ENCODE results near the gene MKKS. TPM values are rescaled to one million over a fixed set of nuclear protein-coding genes. Genes with fewer than 3 reads are reported as not detected.

Gene MKKS
- total RNA-seq, 1 experiment from 2014 or later = 28.7 TPM

- no peak for DNase-seq (ENCODE audit: extremely low read depth, low read depth)
Measured at GRCh38 chr20:10453241-10453640, 19.2 kb upstream of the MKKS start.

- no peak for DNase-seq (ENCODE audit: extremely low read depth, low read depth)
Measured at GRCh38 chr20:10449270-10449669, 15.2 kb upstream of the MKKS start.

- DNase-seq (ENCODE audit: extremely low read depth, low read depth) = no peak
Measured at GRCh38 chr20:10448270-10449156, 14.5 kb upstream of the MKKS start.

- peak; percentile 78 for DNase-seq (ENCODE audit: extremely low read depth, low read depth)
Measured at GRCh38 chr20:10447028-10447427, 13.0 kb upstream of the MKKS start.

DNA sequence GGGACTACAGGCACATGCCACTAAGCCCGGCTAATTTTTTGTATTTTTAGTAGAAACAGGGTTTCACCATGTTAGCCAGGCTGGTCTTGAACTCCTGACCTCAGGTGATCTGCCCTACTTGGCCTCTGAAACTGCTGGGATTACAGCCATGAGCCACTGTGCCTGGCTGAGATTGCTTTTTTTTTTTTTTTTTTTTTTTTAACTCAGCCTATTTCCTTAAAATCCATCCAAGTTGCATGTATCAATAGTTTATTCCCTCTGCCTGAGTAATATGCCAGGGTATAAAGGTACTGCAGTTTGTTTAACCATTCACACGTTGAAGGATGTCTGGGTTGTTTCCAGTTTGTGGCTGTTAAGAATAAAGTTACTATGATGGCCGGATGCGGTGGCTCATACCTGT is 11.7 kb upstream of the MKKS start:
- no peak for DNase-seq (ENCODE audit: extremely low read depth, low read depth)

DNA sequence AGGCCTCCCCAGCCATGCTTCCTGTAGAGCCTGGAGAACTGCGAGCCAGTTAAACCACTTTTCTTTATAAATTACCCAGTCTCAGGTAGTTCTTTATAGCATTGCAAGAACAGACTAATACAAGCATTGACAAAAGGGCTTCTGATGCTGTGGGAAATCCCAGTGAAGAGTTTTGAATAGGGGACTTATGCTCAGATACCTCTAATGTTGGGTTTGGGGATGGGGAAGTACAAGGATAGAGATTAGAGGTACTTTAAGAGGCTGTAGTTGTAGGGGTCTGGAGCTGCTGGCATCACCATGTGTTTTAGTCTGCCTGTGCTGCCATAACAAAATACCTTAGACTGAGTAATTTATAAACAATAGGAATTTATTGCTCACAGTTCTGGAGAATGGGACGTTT is 9.9 kb upstream of the MKKS start:
- no peak for DNase-seq (ENCODE audit: extremely low read depth, low read depth)

GRCh38 chr20:10438217-10438616 is 4.2 kb upstream of the MKKS start:
- DNase-seq (ENCODE audit: extremely low read depth, low read depth) = no peak

DNA sequence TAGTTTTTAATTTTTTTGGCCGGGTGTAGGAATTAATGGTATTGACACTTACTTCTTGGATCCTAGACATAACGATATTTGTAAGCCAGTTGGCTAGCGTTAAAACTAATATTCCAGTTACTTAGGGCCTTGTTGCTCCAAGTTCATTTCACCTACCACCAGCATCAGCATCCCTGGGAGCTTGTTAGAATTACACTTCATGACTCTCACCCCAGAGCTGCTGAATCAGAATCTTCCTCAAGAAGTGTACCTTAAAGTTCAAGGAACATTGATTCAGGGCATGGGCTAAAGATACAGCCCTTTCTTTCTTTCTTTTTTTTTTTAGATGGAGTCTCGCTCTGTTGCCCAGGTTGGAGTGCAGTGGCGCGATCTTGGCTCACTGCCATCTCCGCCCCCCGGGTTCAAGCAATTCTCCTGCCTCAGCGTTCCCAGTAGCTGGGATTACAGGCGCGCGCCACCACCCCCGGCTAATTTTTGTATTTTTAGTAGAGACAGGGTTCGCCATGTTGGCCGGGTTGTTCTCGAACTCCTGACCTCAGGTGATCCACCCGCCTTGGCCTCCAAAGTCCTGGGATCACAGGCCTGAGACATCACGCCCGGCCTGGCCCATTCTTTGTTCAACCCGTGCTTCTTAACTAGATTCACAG is 2.2 kb upstream of the MKKS start:
- no peak for DNase-seq (ENCODE audit: extremely low read depth, low read depth)

DNA sequence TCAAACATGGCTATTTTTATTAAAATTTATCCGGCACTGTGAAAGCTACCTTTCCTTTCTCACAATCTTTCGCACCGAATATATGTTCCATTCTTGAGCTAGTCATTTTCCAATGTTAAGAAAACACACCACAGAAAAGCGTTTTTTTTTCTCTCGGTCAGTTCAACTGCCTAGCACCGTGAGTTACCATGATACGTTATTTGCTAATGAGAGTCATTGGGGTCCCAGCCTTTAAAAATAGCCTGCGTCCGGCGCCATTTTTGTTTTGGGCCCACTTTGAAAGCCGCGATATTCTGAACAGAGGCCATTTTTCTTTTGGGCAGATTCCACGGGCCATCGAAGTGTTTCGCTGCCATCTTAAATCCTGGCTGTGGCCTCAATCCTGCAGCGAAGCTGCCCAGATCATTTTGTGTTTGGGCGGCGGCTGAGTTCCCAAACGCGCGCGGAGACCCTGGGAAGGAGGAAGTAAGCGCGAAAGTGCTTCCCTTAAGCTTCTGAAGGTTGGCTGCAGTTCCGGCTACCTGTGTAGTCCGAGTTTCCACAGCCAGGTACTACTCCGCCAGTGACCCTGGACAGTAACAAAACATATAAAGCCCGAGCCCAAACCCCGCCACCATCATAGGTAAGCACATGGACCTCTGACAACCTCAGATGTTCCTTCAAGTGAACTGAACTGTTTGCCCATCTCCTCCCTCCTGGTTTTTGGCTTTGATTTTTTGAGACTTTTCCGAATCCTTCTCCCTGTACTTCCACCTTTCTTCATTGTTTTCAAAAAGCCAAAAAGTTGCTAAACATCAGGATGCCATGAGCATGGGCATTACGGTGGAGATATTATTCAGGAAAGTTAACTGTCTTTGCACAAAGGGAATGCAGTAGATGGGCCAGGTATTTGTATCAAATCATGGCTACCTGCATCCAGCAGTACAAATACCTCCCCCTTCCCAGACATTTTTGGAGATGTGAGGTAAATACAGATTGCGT is 1.1 kb upstream of the MKKS start, which contains the start of gene SLX4IP:
SLX4IP (plus strand) TSS at position 474 of the 981 bp plus-strand sequence. CDS start 22,900 bp downstream, outside the sequence.
- peak; percentile 94 for DNase-seq (ENCODE audit: extremely low read depth, low read depth)

DNA sequence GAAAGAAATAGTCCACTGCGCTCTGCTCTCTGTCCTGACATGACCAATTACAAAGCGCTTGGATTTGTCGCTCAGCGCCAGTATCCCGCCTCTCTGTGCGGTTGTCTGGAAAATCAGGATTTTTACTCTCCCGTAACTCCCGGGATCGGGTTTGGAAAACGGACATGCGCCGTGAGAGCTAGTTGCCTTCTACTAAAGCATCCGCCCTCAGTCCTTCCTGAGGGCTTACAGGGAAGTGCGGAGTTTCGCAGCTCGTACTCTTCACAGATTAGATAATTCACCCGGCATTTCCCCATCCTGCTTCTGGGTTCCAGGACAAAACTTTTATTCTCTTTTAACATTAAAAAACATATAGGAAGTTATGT is 427 bp upstream of the MKKS start:
- peak; percentile 99 for DNase-seq (ENCODE audit: extremely low read depth, low read depth)

DNA sequence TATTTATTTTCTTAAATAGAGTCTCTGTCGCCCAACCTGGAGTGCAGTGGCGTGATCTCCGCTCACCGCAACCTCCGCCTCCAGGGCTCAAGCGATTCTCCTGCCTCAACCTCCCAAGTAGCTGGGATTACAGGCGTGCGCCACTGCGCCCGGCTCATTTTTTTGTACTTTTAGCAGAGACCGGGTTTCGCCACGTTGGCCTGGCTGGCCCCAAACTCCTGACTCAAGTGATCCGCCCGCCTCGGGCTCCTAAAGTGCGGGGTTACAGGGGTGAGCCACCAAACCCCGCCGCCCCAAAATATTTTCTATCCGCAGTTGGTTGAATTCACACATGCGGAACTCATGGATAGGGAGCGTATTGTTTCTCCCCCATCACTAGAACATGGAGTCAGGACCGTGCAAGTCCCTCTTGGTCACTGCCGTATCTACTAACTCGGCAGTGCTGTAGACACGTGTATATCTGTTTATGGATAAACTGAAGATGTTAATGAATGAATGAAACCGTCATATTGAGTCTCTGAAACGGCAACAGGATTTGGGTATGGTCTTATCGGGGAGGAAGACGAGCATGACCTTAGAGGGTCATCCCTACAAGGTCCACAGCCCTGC is 904 bp downstream of the MKKS start:
- no peak for DNase-seq (ENCODE audit: extremely low read depth, low read depth)

- no peak for DNase-seq (ENCODE audit: extremely low read depth, low read depth)
Measured at GRCh38 chr20:10432079-10432478, 1.9 kb downstream of the MKKS start.

DNA sequence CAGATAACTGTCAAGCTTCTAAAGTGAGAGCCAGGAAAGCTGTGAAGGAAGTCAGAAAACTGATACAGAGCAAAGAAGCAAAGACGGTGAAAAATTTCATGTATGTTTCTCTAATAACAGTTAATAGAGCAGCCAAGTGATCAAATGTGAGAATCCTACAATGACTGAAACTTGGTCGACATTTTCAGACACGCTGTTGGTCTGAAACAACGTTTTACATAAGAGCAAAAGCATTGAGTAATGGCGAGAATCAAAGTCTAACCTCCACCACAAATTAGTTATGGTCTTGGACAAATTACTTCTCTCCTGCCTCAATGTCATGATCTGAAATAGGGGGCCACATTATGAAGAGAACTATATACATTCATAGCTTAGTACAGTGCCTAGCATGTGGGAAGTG is 3.3 kb downstream of the MKKS start:
- no peak for DNase-seq (ENCODE audit: extremely low read depth, low read depth)

DNA sequence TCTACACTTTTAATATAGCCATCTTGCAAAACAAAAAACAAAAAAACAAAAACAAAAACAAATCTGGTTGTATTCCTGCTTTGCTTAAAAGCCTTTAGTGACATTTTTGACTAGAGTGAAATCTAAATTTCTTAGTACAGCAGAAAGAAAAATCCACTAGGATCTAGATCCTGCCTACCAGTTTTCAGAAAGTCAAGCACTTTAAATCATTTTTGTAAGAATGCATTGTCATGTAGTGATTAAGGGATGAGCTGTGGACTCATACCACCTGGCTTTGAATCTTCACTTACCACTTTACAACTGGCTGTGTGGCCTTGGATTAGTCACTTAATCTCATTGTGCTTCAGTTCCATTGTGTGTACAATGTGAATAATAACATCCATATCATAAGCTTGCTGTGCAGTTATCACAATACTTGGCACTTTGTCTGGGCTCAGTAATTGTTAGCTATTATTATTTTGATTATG is 4.0 kb downstream of the MKKS start:
- no peak for DNase-seq (ENCODE audit: extremely low read depth, low read depth)

DNA sequence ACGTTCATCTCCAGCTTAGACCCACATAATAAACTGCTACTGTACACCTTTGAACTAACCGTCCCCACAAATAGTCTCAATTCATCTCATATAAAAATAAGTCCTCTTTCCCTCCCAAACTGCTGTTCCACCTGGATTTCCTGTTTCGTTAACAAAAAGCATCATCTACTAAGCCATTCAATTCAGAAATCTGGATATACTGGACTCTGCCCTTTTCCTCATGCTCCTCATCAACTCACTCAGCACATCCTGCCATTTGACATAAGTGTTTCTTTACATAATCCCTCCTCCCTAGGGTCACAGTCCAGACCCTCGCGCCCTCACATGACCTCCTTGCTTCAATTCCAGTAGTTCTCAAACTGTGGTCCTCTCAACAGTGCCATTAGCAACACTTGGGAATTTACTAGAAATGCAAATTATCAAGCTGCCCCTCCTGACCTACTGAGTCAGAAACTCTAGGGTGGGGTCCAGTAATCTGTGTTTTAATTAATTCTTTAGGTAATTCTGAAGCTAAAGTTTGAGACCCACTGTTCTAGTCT is 4.5 kb downstream of the MKKS start:
- DNase-seq (ENCODE audit: extremely low read depth, low read depth) = no peak

DNA sequence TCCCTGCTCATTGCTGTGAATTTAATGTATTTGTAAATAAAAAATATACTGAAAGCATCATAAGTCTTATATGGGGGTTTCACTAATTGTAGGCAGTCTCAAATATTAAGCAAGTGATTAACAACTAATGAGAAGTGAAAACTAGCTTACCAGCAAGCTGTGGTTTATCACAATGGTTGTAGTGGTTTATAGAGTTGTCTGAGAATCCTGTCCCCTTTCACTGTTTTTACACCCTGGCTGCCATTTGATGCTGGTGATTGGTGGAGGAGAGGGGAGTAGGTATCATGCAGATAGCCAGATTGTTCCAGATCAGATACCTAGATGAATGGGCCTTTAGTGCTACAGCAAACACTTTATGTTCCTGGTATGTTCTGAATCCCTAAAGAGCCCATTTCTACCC is 6.0 kb downstream of the MKKS start:
- no peak for DNase-seq (ENCODE audit: extremely low read depth, low read depth)

- peak; percentile 43 for DNase-seq (ENCODE audit: extremely low read depth, low read depth)
Measured at GRCh38 chr20:10427060-10427692, 6.8 kb downstream of the MKKS start.

- no peak for DNase-seq (ENCODE audit: extremely low read depth, low read depth)
Measured at GRCh38 chr20:10423735-10424134, 10.3 kb downstream of the MKKS start.

GRCh38 chr20:10419550-10420133 is 14.4 kb downstream of the MKKS start:
- DNase-seq (ENCODE audit: extremely low read depth, low read depth) = peak; percentile 33
